Activated CD8-positive, alpha-beta memory T cell treated with anti-CD3 and anti-CD28 coated beads, Interleukin-2, amount 50 U/mL, for 24 hours (primary cell): ENCODE measurements around the gene OPA3.

Source experiments
- DNase-seq: peaks from one replicate; pipeline ENCODE4 v3.0.0-alpha.2; 2020; ENCODE audit errors: extremely low read depth

Gene OPA3

GRCh38 chr19:45478454-45479238 is 106.0 kb downstream of the OPA3 start:
- DNase-seq = peak; percentile 83

- DNase-seq = no peak
Measured at GRCh38 chr19:45477713-45478453, 106.7 kb downstream of the OPA3 start.
